Stimulated activated CD8-positive, alpha-beta memory T cell treated with anti-CD3 and anti-CD28 coated beads, Interleukin-4, amount 100 ng/mL, for 24 hours (primary cell): ENCODE data around the gene AKAP13.

ENCODE experiments used
- DNase-seq: peaks from one replicate; pipeline ENCODE4 v3.0.0-alpha.2; 2020; ENCODE audit warnings: low read depth

AKAP13 gene

DNA sequence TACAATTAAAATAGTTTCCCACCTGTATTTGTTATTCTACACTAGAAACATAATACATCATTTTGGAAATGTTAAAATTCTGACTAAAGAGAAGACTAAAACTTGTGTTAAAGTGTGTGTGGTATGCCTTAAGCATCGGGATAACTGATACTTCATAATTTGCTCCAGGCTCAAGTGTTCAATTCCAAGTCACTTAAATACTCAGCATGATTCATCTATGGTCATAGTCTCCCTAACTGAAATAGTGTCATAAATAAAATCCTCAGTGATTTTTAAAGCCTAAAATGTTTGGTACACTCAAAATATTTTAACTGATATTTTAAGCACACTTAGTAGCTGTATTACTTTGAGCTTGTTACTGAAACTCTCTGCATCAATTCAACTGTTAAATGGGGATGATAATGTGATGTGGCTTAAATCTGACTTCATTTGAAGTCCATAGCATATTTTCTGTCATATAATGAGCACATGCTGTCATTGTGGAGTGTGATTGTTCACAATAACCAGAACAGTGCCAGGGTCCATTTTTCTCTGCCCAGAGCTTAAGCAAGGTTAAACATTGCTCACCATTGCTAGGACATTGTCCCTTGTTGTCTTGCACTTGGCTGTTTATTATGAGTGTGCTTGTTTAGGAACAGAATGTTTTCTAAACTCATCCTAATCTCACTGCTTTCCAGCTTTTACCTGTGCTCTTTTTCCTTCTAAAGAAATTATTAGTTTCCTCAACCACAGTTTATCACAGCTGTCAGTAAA, 292.1 kb downstream of the AKAP13 start:
- DNase-seq: no peak

DNA sequence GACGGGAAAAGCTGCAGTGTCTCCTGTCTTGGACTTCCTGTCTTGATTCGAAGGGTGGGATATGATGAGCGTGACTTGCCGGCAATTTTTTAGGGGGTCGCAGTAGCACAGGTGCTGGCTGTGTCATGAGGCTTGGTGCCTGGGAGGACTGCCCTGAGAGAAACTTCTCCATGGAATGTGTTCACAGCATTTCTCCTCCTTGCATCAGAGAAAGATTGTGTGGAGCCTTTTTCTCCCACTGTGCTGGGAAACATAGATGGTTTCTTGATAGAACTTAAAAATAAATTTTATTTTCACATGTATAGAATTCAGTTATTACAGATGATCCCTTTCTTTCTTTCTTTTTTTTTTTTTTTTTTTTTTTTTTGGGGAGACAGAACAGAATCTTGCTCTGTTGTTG, 292.9 kb downstream of the AKAP13 start:
- no peak for DNase-seq

GRCh38 chr15:85676342-85677098, 296.1 kb downstream of the AKAP13 start:
- no peak for DNase-seq

- DNase-seq: no peak
These were observed 298.8 kb downstream of the AKAP13 start for GRCh38 chr15:85679231-85679630.

DNA sequence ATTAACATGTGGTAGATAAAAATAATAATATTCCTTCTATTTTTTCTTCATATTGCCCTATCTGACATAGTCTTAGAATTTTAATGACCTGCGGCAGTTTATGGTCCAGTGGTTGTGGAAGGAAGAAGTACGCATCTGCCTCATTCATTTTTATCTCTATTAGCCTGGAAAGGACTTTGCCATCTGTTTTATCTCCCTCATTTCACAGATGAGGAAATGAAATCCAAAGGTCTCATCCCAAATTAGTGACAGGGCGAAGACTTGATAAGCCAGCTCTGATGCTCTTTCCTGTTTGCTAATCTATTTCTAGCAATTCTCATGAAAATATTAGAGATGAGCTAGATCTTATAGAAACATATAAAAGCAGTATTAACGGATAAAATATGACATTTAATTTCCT, 301.0 kb downstream of the AKAP13 start:
- no peak for DNase-seq

DNA sequence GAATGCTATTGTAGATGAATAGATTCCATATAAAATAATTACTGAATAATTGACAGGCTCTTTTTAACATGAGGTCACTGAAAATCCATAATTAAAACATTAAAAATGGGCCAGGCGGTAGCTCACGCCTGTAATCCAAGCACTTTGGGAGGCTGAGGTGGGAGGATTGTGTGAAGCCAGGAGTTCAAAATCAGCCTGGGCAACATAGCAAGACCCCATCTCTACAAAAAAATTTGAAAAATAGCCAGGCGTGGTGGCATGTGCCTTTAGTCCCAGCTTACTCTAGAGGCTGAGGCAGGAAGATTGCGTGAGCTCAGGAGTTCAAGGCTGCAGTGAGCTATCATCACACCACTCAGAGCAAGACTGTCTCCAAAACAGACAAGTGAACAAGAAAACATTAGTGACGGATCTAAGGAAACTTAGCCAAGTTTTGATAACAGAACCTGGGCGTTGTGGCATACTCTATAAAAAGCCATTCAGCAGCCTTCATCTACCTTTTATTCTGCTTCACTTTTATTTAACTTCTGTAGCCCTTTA, 303.8 kb downstream of the AKAP13 start:
- DNase-seq: no peak

- DNase-seq: no peak
These were observed 305.0 kb downstream of the AKAP13 start for GRCh38 chr15:85685356-85685755.

- DNase-seq: no peak
These were observed 306.9 kb downstream of the AKAP13 start for GRCh38 chr15:85687329-85687728.

DNA sequence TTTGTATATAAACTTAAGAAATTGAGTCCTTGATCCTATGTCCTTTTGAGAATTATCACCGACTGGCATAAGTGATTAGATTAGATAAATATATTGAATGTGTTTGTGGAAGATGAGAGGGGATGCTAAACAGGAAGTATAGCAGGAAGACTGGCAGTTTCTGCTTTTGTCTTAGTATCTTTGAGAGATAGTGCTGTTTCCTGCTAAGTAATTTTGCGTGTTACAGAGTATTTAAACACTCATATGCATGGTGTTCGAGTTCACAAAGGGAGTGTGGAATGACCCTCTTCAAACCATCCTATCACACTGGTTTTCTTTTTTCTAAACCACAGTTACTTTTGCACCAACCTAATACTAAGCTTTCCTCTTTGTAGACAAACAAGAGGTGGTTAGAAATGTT, 308.3 kb downstream of the AKAP13 start:
- no peak for DNase-seq

- DNase-seq: no peak
These were observed 309.3 kb downstream of the AKAP13 start for GRCh38 chr15:85689729-85690128.

GRCh38 chr15:85690561-85691231, 310.3 kb downstream of the AKAP13 start:
- DNase-seq: no peak

DNA sequence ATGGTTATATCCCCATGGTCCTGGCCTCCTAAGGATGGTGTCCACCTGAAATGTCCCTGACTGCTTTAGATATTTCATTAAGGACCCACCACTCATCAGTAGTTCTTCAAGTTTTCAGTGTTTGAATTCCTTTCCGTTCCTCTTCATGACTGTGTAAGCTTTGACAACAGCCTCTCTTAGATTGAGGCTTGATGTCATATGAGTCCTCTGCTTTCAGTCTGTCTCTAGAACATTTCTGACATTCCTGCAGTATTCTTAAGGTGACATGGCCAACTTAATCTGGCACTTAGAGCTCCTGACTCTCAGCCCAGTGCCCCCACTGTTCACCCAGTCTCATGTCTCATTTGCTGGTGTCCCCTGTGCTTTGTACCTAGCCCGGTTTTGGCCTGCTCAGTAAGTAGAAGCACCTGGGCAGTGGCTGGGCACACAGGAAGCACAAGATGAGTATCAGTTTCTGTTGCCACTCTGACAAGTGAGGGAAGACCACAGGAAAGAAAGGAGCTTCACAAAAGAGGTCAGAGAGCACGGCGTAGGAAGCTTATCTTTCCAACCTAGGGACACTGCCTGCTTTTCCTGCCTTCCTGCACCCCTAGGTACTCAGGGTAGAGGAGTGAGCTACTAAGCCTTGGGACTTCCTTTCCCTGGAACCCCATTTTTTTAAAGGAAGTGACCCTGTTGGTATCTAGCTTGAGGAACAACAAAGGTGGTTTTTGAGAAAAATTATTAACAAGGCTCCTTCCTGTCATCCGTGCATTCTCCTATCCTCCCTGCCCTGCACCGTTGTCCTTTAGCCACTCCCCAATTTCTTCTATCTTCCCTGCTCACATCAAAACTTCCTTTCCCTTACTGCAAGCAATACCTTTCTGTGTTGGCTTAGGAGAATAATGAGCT, 311.2 kb downstream of the AKAP13 start:
- DNase-seq: no peak

- no peak for DNase-seq
These were observed 311.9 kb downstream of the AKAP13 start for GRCh38 chr15:85692321-85692720.

DNA sequence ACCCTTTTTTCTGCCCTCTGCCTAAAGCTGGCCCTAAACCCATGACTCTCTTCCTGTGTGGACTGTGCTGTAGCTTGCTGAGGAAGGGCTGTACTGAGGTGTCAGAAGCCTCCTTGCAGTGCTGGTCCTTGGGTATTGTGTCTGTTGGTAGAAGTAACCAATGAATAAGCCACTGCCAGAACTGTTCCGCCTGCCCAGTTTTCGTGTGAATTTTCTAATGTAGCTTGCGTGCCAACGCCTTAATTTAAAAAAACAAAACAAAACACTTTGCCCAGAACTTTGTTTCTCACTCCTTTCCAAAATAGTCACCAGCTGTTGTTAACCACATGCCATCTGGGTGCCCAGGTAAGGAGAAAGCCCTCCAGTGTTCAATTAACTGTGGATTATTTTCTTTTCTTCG, 312.5 kb downstream of the AKAP13 start:
- DNase-seq: no peak

- DNase-seq: no peak
These were observed 312.9 kb downstream of the AKAP13 start for GRCh38 chr15:85693277-85693676.

- DNase-seq: no peak
These were observed 313.7 kb downstream of the AKAP13 start for GRCh38 chr15:85694091-85694490.

DNA sequence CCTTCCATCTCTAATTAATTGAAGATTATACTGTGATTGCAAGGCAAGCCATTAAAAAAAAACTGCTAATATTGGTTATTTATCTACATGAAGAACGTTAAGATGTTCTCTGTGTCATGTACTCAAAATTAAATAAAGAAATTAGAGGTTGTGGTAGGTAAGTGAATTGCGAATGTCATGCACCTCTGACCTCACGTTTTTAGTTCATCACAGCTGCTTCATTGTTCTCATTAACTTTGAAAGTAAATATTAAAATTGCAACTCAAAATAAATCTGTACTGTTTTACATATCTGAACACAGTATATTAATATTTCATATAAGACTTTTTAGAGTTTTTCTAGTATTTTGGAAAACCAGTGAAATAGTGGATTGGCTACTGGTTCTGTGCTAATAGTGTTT, 320.4 kb downstream of the AKAP13 start:
- DNase-seq: no peak

- no peak for DNase-seq
These were observed 322.1 kb downstream of the AKAP13 start for GRCh38 chr15:85702321-85703101.

DNA sequence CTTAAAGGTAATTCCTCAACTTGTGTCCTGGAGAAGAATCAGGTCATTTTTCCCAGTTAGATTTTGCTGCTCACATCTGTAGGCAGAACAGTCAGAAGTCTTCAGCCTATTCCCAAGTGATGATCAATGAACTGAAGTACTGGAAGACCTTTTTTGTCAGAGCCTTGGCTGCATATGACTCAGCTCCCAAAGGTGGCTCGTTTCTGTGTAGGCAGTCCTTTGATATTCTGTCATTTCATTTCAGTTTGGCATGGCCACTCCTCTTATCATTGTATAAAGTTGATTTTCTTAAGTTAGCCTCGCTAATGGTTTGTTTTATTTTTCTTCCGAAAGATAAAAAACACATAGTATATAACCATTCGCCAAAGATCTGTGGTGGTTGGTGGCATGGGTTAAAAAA, 323.7 kb downstream of the AKAP13 start:
- no peak for DNase-seq

GRCh38 chr15:85704720-85705429, 324.5 kb downstream of the AKAP13 start:
- DNase-seq: no peak
